Neural progenitor cell (in vitro differentiated cells): ENCODE data around the gene ZBTB7A. TPM values are rescaled to one million over a fixed set of nuclear protein-coding genes. Genes with fewer than 3 reads are reported as not detected.

Experiments used
- DNase-seq: peaks from one replicate; pipeline ENCODE4 v3.0.0-alpha.2; 2016; ENCODE audit warnings: low spot score
- H2AFZ ChIP-seq: fragments of 200-600 bp; sonication (generic); replicated peaks from 2 replicates; pipeline ENCODE4 v1.6.1; 2016; ENCODE audit warnings: antibody characterized with exemption
- H3F3A ChIP-seq: fragments of 200-600 bp; sonication (generic); 2 replicates; pipeline ENCODE4 v1.6.1; 2016; ENCODE audit warnings: antibody characterized with exemption, low read depth
- H3K27ac ChIP-seq: fragments of 200-600 bp; sonication (generic); 2 replicates; pipeline ENCODE4 v1.5.1; 2016; ENCODE audit warnings: mild to moderate bottlenecking
- H3K27me3 ChIP-seq: fragments of 200-600 bp; sonication (generic); 2 replicates; pipeline ENCODE4 v1.6.1; 2016; ENCODE audit warnings: mild to moderate bottlenecking, moderate library complexity
- H3K36me3 ChIP-seq: fragments of 200-600 bp; sonication (generic); 2 replicates; pipeline ENCODE4 v1.5.1; 2016
- H3K4me1 ChIP-seq: fragments of 200-600 bp; sonication (generic); 2 replicates; pipeline ENCODE4 v1.6.1; 2016; ENCODE audit warnings: mixed run types
- H3K4me2 ChIP-seq: fragments of 200-600 bp; sonication (generic); 2 replicates; pipeline ENCODE4 v1.6.1; 2016
- H3K4me3 ChIP-seq: fragments of 200-600 bp; sonication (generic); 2 replicates; pipeline ENCODE4 v1.5.1; 2016
- H3K79me2 ChIP-seq: fragments of 200-600 bp; sonication (generic); 2 replicates; pipeline ENCODE4 v1.6.1; 2016; ENCODE audit warnings: low read depth
- H3K9ac ChIP-seq: fragments of 200-600 bp; sonication (generic); 2 replicates; pipeline ENCODE4 v1.6.1; 2016
- H3K9me3 ChIP-seq: fragments of 200-600 bp; sonication (generic); 2 replicates; pipeline ENCODE4 v1.5.1; 2016; ENCODE audit warnings: low read depth
- H4K20me1 ChIP-seq: fragments of 200-600 bp; sonication (generic); 2 replicates; pipeline ENCODE4 v1.6.1; 2016; ENCODE audit warnings: low read depth
- H3K27ac Mint-ChIP-seq: 3 replicates; pipeline ENCODE4 v1.8.0; 2021; ENCODE audit warnings: mixed read lengths
- H3K27me3 Mint-ChIP-seq: 2 replicates; pipeline ENCODE4 v1.8.0; 2022; ENCODE audit warnings: low read depth, mild to moderate bottlenecking, inconsistent platforms, moderate library complexity, mixed read lengths; ENCODE audit not compliant: insufficient read depth
- H3K36me3 Mint-ChIP-seq: 3 replicates; pipeline ENCODE4 v1.8.0; 2021; ENCODE audit warnings: mixed read lengths
- H3K4me1 Mint-ChIP-seq: 3 replicates; pipeline ENCODE4 v1.8.0; 2021; ENCODE audit warnings: mixed read lengths
- H3K4me3 Mint-ChIP-seq: 3 replicates; pipeline ENCODE4 v1.8.0; 2021; ENCODE audit warnings: mild to moderate bottlenecking, moderate library complexity, mixed read lengths
- H3K9me3 Mint-ChIP-seq: 3 replicates; pipeline ENCODE4 v1.8.0; 2020; ENCODE audit warnings: mixed read lengths
- CTCF ChIP-seq: fragments of 200-600 bp; sonication (generic); IDR thresholded peaks from 2 replicates; pipeline ENCODE4 v1.5.1; 2017; ENCODE audit warnings: antibody characterized with exemption, mild to moderate bottlenecking
- EZH2 ChIP-seq: fragments of 200-600 bp; sonication (generic); IDR thresholded peaks from 2 replicates; pipeline ENCODE4 v1.6.1; 2017; ENCODE audit warnings: antibody characterized with exemption, mild to moderate bottlenecking, moderate library complexity
- EZH2phosphoT487 ChIP-seq: fragments of 200-600 bp; sonication (generic); IDR thresholded peaks from 2 replicates; pipeline ENCODE4 v1.6.1; 2017; ENCODE audit warnings: antibody characterized with exemption
- total RNA-seq: library from RNA; depleted of rRNA; stranded (reverse); fragments of >200 nt; gene quantifications from 2 replicates; pipeline ENCODE4 v1.2.3, GENCODE V29; 2015; ENCODE audit warnings: low replicate concordance

The ZBTB7A gene
- total RNA-seq, 1 donor from 2014 or later: 4.0 TPM

GRCh38 chr19:4038661-4039423 lies 27.9 kb downstream of the ZBTB7A start:
- Histone ChIP-seq H3K4me2 (no peak overlapping the region), H3K27me3 (no peaks in the 10 kb centered on the region), H3K4me3 (no peak overlapping the region), H3F3A (peaks cover 6% of the 10 kb centered on the region), H4K20me1 (peaks cover under 1% of the 10 kb centered on the region), H2AFZ (no peak overlapping the region), H3K9me3 (no peaks in the 10 kb centered on the region), H3K36me3 (no peaks in the 10 kb centered on the region), H3K79me2 (no peaks in the 10 kb centered on the region), H3K27ac (no peak overlapping the region), H3K9ac (no peak overlapping the region), H3K4me1 (no peaks in the 10 kb centered on the region)
- peaks cover 9% of the 10 kb centered on the region for H3K36me3 Mint-ChIP-seq
- no peaks in the 10 kb centered on the region for H3K9me3 Mint-ChIP-seq
- DNase-seq: no peak
- no peak overlapping the region for H3K4me3 Mint-ChIP-seq
- peaks cover 2% of the 10 kb centered on the region for H3K27me3 Mint-ChIP-seq
- TF ChIP-seq EZH2phosphoT487 (no peak), CTCF (no peak), EZH2 (no peak)
- H3K4me1 Mint-ChIP-seq: no peaks in the 10 kb centered on the region
- H3K27ac Mint-ChIP-seq: no peak overlapping the region

GRCh38 chr19:4038057-4038456 lies 28.6 kb downstream of the ZBTB7A start:
- Histone ChIP-seq H3K79me2 (no peaks in the 10 kb centered on the region), H3K27ac (no peak overlapping the region), H3F3A (peaks cover 3% of the 10 kb centered on the region), H2AFZ (no peak overlapping the region), H4K20me1 (no peaks in the 10 kb centered on the region), H3K9ac (no peak overlapping the region), H3K27me3 (no peaks in the 10 kb centered on the region), H3K9me3 (no peaks in the 10 kb centered on the region), H3K36me3 (no peaks in the 10 kb centered on the region), H3K4me1 (no peaks in the 10 kb centered on the region), H3K4me2 (no peak overlapping the region), H3K4me3 (no peak overlapping the region)
- Mint-ChIP-seq H3K4me3 (no peak overlapping the region), H3K4me1 (no peaks in the 10 kb centered on the region), H3K27me3 (peaks cover 2% of the 10 kb centered on the region), H3K36me3 (peaks cover 9% of the 10 kb centered on the region), H3K27ac (no peak overlapping the region), H3K9me3 (no peaks in the 10 kb centered on the region)
- DNase-seq: no peak
- no peak for TF ChIP-seq EZH2
- TF ChIP-seq CTCF: no peak
- no peak for TF ChIP-seq EZH2phosphoT487

- H3K9me3 Mint-ChIP-seq: no peaks in the 10 kb centered on the region
- no peaks in the 10 kb centered on the region for H3K36me3 ChIP-seq
- no peaks in the 10 kb centered on the region for H3K4me1 ChIP-seq
- H3K4me2 ChIP-seq: no peak overlapping the region
- H3K27me3 ChIP-seq: no peaks in the 10 kb centered on the region
- no peak overlapping the region for H3K27ac Mint-ChIP-seq
- H3K9me3 ChIP-seq: no peaks in the 10 kb centered on the region
- no peak overlapping the region for H2AFZ ChIP-seq
- H3F3A ChIP-seq: no peaks in the 10 kb centered on the region
- no peaks in the 10 kb centered on the region for H3K4me1 Mint-ChIP-seq
- no peak overlapping the region for H3K9ac ChIP-seq
- H3K27me3 Mint-ChIP-seq: peaks cover 2% of the 10 kb centered on the region
- no peak overlapping the region for H3K4me3 Mint-ChIP-seq
- no peaks in the 10 kb centered on the region for H3K79me2 ChIP-seq
- peaks cover 9% of the 10 kb centered on the region for H3K36me3 Mint-ChIP-seq
- no peaks in the 10 kb centered on the region for H4K20me1 ChIP-seq
- DNase-seq: no peak
- H3K4me3 ChIP-seq: no peak overlapping the region
- TF ChIP-seq EZH2: no peak
- TF ChIP-seq EZH2phosphoT487: no peak
- TF ChIP-seq CTCF: no peak
- H3K27ac ChIP-seq: no peak overlapping the region
Measured at GRCh38 chr19:4037301-4037949, 29.3 kb downstream of the ZBTB7A start.
